Activated CD8-positive, alpha-beta memory T cell treated with anti-CD3 and anti-CD28 coated beads, Interleukin-2, amount 50 U/mL, for 24 hours (primary cell): ENCODE data around the gene UQCC3.
"Not testable (repeated sequence)": the region's sequence is repeated elsewhere in the genome, so short reads cannot be mapped to it uniquely, and the experiment has no call there.

Experiments used
- DNase-seq: peaks from one replicate; pipeline ENCODE4 v3.0.0-alpha.2; 2020; ENCODE audit errors: extremely low read depth

UQCC3 gene

DNA sequence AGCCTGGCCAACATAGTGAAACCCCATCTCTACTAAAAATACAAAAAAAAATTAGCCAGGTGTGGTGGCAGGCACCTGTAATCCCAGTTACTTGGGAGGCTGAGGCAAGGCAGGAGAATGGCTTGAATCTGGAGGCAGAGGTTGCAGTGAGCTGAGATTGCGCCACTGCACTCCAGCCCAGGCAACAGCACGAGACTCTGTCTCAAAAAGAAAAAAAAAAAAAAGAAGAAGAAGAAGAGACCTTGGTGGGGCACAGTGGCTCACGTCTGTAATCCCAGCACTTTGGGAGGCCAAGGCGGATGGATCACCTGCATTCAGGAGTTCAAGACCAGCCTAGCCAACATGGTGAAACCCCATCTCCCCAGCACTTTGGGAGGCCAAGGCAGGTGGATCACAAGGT, 32.4 kb downstream of the UQCC3 start:
- not testable (repeated sequence) for DNase-seq

DNA sequence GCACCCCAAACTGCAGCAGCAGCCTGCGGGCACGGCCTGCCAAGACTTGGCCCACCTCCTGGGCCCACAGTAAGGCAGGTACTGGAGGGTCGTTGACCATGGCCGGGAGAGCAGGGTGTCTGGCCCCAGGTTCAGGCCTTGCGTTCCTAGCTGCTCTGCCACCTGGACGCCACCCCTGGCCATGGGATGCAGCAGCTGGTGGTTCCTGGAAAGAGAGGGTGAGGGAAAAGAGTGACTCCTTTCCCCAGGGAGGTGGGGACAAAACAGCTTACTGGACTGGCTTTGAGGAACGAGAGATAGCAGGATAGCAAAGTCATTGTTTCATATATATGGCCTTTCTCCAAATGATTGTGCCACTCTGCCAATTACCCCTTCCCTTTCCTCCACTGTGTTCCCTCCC, 33.9 kb downstream of the UQCC3 start:
- no peak for DNase-seq

DNA sequence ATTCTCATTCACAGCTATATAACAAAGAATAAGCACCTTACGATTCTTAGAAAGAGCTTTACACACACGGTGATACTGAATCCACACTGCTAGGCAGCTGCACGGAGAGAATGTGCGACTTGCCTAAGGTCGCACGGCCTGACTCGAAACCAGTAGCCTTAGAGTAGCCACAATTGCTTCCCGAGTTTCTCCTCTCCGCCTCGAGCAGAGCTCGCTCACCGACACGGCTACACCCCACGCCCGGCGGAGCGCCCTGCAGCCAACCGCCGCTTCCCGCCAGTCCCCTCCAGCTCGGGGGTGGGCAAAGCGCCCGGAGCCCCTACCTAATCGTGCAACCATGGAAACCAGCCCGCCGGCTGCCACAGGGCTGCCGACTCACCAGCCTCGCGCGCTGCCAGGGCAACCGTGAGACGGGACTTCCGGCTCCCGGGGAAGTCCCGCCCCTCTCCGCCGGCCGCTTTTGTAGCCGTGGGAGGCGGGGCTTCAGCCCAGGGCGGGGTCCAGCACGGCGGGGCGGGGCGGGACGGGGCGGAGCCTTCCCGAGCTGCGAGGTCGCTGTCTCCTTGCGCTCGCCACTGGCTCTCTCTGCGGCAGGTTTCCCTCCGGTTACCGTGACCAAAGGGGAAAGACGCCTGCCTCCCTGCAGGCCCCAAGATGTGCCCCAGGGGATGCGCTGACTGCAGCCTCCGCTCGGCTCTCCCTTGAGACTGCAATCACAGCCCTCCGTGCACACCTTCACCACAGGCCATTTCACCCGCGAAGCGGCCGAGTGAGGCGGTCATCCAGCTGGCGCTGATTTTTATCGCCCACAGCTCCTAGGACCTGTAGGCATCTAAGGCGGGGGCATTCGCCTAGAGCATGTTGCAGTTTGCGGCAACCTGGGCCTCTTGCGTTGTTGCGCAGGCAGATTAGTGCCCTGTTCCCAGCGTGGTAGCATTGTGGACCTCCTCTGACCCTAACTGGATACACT, 34.7 kb downstream of the UQCC3 start:
- peak; percentile 70 for DNase-seq

DNA sequence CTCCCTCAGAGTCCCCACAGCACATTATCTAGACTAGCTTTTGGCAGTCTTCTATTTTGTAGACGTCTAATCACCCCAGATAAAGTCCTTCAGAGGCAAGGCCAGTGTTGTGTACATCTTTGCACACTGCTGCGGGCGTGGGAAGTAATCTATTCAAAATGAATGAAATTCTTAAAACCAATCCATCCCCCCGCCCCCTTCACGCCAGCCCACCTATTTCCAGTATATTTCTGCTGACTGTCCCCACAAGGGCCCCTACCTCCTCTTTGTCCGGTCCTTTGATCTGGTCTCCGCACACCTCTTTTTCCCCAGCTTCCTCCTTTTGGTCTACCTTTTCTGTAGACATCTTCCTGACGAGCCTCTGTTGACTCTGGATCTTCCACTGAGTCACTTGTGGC, 35.4 kb downstream of the UQCC3 start:
- DNase-seq, result no peak

DNA sequence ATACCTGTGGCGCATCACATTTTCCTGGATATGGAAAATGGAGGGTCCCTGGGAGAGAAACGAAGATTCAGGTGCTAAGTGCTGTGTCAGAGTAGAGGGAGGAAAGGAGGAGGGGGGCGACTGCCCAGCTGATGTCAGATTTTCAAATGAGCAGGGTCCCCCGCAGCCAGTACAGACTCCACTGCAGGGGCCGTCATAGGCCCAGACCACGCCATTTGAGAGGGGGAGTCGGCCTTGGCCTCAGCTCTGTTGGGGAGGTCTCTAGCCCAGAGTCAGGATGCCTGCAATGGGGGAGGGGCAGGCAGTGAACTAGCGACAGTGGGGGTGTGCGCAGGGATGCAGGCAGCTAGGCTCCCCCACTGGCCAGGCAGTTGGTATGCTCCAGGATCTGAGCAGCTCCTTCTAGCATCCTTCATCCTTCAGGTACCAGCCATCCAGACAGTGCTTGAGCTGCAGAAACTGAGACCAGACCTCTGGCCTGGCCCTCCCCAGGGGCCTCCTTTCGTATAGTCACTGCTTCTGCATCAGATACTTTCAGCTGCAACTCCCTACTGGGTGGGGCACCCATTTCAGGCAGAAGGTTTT, 35.9 kb downstream of the UQCC3 start, which contains the start of the genes BSCL2 and GNG3:
BSCL2 (minus strand) TSS at position 148 of the 585 bp plus-strand sequence. CDS start 229 bp downstream, outside the sequence.
GNG3 (plus strand) TSS at position 400 of the 585 bp plus-strand sequence. CDS start 620 bp downstream, outside the sequence.
- no peak for DNase-seq

DNA sequence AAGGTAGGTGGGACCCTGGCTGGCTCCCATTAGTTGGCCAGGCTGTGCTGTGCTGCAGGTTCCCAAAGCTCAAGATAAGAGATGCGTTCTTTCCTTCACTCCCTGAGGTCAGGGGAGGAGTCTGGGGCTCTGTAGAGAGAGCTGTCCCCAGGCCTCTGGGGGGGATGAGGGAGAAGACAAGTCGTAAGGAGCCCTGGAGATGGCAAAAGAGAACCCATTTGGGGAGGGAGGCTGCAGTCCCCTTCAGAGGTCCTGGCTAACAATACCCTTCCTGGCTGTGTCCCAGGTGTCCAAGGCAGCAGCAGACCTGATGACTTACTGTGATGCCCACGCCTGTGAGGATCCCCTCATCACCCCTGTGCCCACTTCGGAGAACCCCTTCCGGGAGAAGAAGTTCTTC, 36.9 kb downstream of the UQCC3 start:
- no peak for DNase-seq

DNA sequence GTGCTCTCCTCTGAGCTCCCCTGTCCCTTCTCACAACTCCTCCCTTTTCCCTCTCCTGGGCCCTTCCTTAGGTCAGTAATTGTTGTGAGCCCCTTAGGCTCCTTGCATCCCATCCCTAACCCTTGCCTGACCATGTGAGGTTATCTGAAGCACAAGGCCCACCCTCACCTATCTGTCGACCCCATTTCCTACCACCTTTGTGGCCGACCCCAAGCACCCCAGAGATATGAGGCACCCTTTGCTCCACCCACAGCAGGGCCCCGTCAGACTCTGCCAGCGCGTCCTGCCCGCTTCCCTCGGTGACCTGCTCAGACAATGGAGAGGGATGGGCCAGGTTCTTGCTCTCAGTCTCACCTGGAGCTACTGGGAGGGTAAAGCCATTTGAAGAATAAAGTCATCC, 37.3 kb downstream of the UQCC3 start:
- DNase-seq, result no peak

DNA sequence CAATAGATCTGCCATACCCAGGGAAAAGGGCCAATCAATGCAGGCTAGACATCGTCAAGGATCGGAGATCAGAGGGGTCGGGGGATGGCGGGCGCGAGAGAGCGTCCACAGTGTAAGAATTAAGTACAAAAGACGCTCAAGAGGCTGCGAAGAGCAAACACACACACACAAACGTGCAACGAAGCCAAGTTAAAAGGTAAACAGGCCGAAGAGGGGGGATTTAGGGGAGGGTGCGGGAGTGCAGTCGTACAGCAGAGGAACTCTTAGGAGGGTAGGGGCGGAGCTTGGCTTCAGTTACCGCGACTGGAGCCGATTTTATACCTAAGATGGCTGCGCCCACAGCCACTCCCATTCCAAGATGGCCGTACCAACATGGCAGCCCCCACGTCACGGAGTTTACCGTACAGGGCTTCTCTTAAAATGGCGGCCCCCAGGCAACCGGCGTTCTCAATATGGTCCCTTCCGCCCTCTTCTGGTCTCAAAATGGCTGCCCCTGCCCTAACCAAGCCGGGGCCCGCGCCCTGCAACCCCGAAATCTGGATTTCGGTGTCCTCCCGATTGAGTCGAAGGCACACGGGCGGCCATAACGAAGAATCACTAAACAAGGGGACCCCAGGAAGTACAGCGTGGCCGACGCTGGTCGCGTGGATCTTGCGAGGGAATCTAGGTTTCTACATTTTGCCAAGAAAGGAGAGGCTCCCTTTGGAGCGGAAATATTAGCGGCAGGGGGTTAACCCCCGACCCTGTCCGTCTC, 38.0 kb downstream of the UQCC3 start:
- DNase-seq, result peak; percentile 96

DNA sequence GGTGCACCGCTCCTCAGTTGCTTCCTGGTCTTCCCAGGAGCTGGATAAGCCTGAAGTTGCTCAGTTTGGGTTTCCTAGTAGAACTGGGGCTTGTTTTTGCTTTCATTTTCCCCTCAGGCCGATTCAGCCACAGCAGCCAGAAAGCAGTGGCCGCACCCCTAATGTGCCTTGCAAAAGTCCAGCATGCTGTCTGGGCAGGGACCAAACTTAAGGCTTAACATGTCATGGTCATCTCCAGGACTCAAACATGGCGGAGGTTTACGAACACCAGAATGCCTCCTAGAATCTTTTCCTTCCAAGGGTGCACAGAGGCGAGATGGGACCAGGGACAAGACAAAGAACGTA, 38.5 kb downstream of the UQCC3 start:
- no peak for DNase-seq

DNA sequence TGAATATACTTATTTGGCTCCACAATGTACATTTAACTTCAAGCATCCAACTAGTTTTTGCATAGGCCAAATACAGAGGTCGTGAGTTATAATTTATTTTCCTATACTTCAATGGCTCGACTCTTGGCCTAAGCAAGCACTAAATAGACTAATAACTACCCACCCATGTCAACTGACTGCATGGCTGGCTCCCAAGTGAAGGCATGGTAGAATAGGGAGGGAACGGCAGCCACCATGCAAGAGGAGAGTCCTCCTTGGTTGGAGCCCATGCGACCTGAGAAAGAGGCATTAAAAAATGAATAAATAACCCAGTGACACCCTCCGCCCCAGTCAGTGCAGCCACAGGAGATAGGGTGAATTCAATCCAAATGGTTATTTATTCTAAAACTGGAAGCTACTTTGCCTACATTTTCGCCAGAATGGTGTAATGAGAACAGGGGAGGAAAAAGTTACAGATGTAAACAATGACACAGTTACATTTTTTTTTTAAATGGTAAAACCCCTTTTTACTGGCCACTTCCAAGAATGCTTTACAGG, 40.9 kb downstream of the UQCC3 start:
- no peak for DNase-seq

DNA sequence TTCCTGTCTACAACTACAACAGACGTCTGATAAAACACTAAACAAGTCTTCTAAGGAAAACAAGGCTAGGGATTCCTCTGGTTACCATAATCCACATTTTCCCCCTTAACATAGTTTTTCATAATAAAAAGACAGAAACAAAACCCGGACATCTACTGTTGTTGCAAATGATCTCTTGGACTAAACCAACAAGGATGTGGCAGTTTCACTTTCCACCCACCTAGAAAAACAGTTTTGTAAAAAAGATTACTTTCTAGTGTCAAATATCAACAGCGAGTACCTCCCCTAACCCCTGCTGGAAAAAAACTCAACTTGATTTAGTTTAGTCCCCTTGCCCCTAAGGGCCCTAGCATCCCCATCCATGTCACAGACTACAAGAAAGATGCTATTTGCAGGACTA, 41.4 kb downstream of the UQCC3 start:
- DNase-seq, result no peak

DNA sequence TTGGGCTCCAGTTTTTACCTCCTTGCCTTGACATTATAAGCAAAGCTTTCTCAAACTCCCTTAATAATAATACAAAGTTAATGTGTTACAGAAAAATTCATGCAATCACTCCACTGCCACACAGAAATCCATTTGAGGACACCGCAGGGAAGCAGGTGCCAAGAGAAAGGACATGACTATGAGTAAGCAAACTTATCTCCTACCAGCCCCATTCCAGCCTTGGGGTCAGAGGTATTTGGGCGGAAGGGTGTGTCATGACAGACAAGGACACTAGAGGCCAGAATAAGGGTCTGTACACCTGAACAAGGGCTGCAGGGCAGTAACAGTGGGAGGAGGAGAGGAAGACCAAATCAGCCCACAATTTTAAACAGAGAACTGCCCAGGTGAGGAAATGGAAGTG, 41.9 kb downstream of the UQCC3 start:
- no peak for DNase-seq

DNA sequence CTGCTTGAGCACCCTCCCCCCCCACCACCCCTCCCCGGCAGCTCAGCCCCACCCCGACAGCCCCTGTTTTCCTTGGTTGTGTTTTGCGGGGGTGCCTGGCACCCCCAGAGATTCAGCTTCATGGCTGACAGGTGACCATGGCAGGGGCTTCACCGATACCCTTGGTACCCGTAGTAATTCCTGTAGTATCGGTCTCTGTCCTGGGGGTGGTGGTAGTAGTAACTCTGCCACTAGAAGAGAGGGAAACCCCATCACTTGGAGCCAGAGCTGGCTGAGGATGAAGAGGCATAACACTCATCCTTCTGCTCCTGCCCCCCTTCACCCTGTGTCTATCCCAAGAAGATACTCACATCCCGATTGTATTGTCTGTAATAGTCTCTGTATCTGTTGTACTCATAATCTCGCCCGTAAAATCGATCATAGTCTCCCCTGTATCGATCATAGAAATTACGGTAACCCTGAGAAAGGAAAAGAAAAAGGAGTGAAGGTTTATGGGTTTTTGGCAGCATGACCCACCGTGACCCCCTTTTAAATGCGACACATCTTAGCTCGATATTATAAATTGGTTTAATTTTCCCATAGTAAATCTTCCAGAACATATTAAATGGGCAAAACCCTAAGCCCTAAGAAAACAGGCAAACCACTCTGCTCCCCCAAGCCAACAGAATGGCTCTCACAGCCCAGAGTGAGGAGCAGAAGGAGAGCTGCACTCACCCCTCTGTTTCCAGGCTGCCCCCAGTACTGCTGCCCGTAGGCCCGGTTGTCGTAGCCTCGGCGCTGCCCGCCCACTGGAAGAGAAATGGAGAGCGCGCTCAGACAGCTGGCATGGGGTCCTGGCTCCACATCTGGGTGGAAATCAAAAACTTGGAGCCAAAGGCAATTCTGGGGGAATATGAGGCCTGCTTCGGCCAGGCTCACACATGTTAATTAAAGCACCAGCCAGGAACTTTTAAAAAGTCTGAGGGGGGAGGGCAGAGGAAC, 44.0 kb downstream of the UQCC3 start:
- DNase-seq, result no peak

DNA sequence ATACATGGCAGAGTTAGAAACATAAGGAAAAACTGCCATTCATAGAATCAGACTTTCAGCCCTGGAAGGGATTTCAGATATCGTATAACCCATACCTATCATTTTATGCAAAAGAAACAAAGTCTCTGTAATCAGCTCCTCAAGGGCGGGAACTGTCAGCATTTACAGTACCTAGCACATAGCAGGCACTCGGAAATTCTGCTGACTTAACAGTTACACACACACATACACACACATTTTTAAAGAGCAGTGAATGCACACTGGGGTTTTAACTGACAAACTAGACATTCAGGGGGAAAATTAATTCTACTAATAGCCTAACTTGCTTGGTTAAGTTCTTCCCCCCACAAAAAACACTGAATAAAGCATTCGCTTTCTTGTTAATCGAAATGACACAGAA, 44.7 kb downstream of the UQCC3 start:
- no peak for DNase-seq

DNA sequence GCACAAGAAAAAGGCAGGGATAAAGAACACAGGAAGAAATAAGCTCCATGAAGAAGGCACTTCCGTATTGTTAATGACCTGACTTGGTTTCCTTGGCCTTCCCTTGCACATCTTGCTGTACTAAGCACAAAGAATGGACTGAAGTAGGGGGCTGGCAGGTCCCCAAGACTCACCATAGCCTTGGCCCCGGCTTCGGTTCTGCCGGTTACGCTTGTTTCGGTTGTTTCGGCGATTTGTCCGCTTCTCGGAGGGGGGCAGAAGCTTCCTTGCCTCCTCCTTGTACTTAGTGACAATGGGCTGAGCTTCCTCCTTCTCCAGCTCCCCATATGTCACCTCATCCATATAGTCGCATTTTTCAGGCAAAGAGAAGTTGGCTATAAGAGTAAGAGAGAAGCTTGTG, 45.3 kb downstream of the UQCC3 start:
- no peak for DNase-seq

DNA sequence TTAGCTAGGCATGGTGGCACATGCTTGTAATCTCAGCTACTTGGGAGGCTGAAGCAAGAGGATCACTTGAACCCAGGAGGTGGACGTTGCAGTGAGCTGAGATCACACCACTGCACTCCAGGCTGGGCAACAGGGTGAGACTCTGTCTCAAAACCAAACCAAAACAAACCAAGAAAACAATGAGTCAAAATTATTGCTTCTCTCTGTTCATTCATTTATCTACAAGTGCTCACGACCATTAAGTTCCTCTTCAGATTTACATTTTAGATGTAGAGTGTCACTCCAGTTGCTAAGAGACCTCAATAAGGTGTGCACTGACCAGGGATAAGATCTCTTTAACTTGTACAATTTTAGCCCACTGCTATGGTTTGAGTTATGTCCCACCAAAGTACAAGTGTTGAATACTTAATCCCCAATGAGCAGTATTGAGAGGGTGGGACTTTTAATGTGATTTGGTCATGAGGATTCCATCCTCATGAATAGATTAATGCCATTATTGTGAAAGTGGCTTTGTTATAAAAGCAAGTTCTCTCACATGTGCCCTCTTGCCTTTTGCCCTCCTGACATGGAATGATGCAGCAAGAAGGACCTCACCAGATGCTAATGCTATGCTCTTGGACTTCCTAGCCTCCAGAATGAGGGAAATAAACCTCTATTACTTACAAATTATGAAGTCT, 48.0 kb downstream of the UQCC3 start:
- DNase-seq, result no peak

DNA sequence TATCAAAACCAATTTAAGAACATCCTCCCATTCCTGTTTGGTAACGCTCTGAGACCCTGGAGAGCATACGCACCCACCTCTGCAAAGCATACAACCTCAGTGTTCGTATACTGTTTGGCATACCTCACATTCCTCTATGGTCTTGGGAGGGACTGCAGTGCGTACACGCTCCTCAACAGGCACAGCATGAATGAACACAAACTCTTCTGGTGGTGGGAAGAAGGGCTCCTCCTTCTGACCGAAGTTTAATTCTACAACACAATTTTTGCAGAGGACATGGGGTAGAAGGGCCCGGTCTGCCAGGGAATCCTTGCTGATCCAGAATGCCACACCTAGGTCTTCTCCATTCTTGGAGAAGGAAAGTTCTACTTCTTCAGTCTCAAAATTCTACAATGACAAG, 50.5 kb downstream of the UQCC3 start:
- no peak for DNase-seq
